ENCODE data around the gene RARS2.
"Not testable (repeated sequence)": the region's sequence is repeated elsewhere in the genome, so short reads cannot be mapped to it uniquely, and the experiment has no call there.

Gene RARS2, protein sequence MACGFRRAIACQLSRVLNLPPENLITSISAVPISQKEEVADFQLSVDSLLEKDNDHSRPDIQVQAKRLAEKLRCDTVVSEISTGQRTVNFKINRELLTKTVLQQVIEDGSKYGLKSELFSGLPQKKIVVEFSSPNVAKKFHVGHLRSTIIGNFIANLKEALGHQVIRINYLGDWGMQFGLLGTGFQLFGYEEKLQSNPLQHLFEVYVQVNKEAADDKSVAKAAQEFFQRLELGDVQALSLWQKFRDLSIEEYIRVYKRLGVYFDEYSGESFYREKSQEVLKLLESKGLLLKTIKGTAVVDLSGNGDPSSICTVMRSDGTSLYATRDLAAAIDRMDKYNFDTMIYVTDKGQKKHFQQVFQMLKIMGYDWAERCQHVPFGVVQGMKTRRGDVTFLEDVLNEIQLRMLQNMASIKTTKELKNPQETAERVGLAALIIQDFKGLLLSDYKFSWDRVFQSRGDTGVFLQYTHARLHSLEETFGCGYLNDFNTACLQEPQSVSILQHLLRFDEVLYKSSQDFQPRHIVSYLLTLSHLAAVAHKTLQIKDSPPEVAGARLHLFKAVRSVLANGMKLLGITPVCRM

DNA sequence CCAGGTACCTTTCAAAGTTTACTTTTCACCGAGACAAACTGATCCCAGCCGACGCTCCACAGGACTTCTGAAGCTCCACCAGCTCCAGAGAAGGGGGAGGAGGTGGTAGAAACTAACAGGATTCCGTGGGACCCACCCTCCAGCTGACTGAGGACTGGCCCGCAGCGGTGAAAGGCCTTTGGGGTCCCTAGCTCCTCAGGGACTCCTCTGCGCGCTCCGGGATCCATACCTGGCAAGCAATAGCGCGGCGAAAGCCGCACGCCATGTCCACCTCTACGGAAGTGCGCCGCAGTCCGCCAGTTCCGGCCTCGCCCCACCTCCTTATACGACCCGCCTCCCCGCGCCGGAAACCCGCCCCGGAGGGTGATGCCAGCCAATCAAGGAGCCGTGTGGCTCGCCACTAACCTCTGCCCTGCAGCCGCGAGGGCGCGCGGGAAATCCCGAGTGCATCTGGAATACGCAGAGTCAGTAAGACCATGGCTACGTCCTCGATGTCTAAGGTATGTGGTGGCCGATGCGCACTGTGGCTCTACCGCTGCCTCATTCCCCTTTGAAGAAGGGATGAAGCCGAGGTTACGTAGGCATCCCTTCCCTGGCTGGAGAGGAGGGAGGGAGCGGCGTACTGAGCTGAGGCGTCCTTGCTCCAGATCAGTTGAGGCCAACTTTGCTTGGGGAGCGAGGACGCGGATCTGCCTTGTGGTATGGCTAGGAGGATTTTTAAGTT, at the start of gene RARS2, which contains the start of gene ORC3:
RARS2 (minus strand) TSS at position 295 of the 724 bp plus-strand sequence; CDS start at position 265, 30 bp downstream.
ORC3 (plus strand) TSS at position 443 of the 724 bp plus-strand sequence; CDS start at position 477, 34 bp downstream.
- peak; percentile 88 to 93 (median 90) for DNase-seq

DNA sequence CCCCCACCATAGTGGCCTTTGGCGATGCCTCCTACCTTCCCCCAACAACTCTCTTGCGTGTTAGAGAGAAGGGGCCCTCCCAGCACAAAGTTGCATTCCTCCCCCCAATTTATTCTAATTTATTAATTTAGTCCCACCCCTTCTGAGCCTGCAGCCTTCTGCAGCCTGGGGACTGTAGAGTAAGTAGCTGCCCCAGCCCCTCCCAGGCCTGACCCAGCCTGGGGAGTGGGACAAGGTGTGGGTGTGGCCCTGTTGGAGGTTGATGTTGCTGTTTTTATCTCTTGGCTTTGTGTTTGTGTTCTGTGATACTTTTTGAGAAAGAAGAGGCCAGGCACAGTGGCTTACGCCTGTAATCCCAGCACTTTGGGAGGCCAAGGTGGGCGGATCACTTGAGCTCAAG, 49.6 kb upstream of the RARS2 start:
- no peak for DNase-seq

- no peak for DNase-seq
These were observed 47.3 kb upstream of the RARS2 start for GRCh38 chr6:87637106-87637505.

DNA sequence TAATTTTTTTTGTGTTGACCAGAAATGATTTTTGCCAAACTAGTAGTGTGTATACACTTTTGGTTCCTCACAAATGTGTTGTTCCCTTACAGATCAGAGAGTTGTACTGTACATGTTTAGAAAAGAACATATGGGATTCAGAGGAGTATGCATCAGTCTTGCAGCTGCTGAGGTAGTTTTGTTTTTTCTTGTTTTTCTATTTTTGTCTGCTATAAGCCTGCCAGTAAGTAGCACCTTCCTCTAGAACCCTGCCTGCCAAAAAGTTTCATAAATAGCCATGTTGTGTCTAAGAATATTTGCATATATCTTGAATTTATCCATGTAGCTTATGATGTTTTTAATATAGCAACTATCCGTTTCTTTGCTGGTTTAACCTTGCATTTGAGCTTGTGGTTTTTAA, 46.5 kb upstream of the RARS2 start:
- DNase-seq = no peak

- no peak for DNase-seq
These were observed 44.1 kb upstream of the RARS2 start for GRCh38 chr6:87633851-87634250.

- no peak for DNase-seq
These were observed 41.0 kb upstream of the RARS2 start for GRCh38 chr6:87630746-87631145.

GRCh38 chr6:87628881-87629280, 39.1 kb upstream of the RARS2 start:
- no peak for DNase-seq

- DNase-seq = no peak
These were observed 38.6 kb upstream of the RARS2 start for GRCh38 chr6:87628424-87628823.

DNA sequence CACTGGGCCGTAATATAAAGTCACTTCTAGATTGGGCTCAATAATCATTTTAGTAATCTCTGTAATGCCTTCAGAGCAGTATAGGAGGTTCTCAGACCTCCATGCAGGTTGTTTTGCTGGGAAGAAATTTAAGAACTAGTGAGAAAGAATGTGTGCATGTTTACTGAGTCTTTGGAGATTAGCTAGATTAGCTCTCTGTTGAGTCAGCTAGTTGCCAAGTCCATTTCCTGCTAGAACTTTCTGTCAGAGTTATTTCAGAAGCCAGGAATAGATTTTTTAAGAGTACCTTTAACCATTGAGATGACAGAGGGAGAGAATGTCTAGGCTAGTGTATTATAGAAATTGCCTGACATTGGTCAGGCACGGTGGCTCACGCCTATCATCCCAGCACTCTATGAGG, 33.5 kb upstream of the RARS2 start:
- no peak for DNase-seq

DNA sequence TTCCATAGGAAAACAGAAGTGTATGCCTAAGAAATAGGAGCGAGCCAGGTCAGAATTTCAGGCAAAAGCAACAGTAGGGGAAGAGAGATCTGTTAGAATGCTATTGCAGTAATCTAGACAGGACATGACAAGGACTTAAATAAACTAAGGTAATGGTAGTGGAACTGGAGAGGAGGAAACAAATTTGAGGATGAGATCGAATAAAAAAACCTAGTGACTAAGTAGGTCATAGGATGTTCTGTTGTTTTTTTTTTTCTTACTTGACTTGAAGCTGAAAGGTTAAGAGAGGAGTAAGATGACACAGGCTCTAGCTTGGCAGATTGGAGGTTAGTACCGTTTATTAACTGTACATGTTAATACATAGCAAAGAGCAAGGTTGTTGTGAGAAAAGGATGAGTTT, 28.7 kb upstream of the RARS2 start:
- no peak for DNase-seq

- no peak for DNase-seq
These were observed 27.6 kb upstream of the RARS2 start for GRCh38 chr6:87617405-87617804.

DNA sequence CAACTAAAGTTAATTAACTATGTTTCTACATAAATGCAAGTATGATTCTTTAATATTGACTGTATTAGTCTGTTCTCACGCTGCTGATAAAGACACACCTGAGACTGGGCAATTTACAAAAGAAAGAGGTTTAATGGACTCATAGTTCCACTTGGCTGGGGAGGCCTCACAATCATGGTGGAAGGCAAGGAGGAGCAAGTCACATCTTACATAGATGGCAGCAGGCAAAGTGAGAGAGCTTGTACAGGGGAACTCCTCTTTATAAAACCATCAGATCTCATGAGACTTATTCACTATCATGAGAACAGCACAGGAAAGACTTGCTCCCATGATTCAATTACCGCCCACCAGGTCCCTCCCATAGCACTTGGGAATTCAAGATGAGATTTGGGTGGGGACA, 23.2 kb upstream of the RARS2 start:
- DNase-seq = not testable (repeated sequence)

DNA sequence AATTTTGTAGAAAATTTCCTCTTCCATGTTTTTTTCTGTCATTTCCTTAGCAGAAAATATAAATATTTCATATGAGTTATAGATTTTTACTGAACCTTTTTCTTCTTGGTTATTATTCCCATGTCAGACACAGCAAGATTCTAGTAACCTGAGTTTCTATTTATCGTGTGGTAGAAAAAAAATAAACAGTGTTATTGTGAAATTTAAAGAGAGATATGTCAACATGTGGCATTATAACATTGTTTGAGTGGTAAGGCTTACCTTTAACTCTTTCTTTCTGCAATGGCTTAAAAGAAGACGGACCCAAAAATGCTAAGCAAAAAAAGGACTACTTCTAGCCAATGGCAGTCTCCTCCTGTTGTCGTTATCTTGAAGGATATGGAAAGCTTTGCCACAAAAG, 19.0 kb upstream of the RARS2 start:
- no peak for DNase-seq

GRCh38 chr6:87606199-87606598, 16.4 kb upstream of the RARS2 start:
- no peak for DNase-seq

DNA sequence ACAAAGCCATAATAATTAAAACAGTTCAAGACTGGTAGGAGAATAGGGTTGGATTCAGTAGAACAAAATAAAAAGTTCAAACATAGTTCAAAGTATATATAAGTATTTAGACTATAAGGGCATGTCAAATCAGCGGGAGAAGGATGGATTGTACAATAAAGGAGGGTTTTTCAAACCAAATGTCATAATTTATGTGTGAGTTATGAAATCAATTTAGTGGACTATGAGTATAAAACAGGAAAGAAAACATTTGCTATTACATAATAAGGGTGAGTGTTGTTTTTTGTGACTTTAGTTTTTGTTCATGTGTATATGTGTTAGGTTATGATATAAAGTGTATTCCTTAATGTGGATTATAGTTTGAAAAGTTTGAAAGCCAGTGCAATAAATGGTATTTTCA, 10.8 kb upstream of the RARS2 start:
- DNase-seq = no peak

GRCh38 chr6:87590990-87591389, 1.2 kb upstream of the RARS2 start:
- no peak for DNase-seq

DNA sequence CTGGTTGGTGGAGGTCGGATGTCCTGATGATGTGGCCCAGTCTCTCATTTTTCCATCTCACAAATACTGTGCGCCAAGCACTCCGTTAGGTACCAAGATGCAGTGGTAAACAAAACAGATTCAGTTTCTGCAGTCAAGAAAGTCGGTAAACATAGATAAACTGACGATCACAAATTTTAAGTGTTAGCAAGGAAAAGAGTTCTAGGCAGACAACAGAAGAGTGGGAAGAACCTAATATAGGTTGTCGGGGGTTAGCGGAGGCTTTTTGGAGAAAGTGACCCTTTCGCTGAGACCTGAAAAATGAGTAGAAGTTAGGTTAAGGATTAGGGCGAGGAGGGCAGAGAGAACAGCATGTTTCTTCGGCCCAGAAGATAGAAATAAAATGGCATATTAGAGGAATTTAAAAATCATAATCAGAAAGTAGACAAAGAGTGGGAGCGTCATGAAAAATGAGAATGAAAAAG, 662 bp upstream of the RARS2 start:
- DNase-seq = no peak

GRCh38 chr6:87588756-87589407, 905 bp downstream of the RARS2 start:
- no peak for DNase-seq

GRCh38 chr6:87586371-87587077, 3.3 kb downstream of the RARS2 start:
- DNase-seq = no peak

GRCh38 chr6:87583822-87584221, 6.0 kb downstream of the RARS2 start:
- DNase-seq = no peak

DNA sequence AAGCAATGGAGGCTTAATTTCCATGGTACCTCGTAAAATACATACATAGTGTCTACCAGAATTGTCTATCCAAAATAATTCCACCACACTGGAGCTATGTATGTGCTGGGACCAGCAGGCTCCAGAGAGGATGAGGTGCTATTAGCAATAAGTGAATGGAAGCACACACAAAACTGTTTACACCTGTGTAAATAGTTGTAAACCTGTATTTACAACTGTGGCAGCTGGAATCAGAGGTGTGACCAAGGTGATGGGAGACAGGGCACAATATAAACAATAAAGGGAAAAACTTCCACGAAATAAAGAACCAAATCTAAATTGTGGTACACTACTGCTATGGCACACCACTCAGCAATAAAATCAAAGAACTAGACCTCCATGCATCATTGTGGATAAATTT, 14.4 kb downstream of the RARS2 start:
- DNase-seq = no peak

DNA sequence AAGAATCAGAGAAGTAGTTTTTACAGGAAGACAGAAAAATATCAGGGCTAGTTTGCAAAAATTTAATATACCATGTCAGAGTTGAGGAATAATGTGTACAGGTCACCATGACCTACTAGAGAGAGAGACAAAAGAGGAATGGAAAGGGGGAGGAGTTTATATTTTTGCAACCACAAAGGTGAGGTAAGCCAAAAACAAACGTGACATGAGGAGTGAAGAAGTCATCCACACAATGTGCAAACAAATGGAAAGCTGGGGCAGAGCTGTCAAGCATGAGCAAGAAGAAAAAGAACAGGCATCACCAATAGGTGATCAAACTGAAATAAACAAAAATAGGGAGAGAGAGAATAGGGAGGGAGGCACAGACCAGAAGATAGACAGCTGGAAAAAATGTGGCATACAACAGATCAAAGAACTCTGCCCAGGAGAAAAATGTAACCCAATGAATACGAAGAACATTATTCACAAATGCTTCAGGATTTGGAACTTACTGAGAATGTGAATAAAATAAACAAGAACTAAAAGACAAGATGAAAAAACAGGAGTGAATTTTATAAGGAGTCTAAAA, 15.5 kb downstream of the RARS2 start:
- DNase-seq = no peak
